Keratinocyte (primary cell): ENCODE measurements around the gene CHST8. TPM values are rescaled to one million over a fixed set of nuclear protein-coding genes. Genes with fewer than 3 reads are reported as not detected.

Experiments used
- DNase-seq: peaks from one replicate; pipeline ENCODE4 v3.0.0-alpha.2; 2011; ENCODE audit warnings: low read depth, missing footprints, low spot score
- FAIRE-seq: peaks from 2 replicates; lab custom pipeline; 2011; peaks lifted over from hg19 to GRCh38; lab: Jason Lieb, UNC
- H2AFZ ChIP-seq: 2 replicates; pipeline ENCODE4 v1.6.0; 2012; ENCODE audit warnings: low read length, control low read depth, inconsistent platforms; ENCODE audit not compliant: control insufficient read depth
- H3K27ac ChIP-seq: 2 replicates; pipeline ENCODE4 v1.5.1; 2011; ENCODE audit warnings: low read length; ENCODE audit not compliant: control insufficient read depth, insufficient read depth
- H3K27me3 ChIP-seq: 3 replicates; pipeline ENCODE4 v1.6.0; 2011; ENCODE audit warnings: low read length; ENCODE audit not compliant: control insufficient read depth, insufficient read depth; ENCODE audit errors: extremely low read depth
- H3K36me3 ChIP-seq, 2 experiments: 2 replicates in 1 of 2; 3 replicates in 1 of 2; pipeline ENCODE4 v1.5.1; 2011; ENCODE audit warnings: low read length in 2 of 2, mild to moderate bottlenecking in 1 of 2; ENCODE audit not compliant: control insufficient read depth in 2 of 2, insufficient read depth in 2 of 2; ENCODE audit errors: extremely low read depth in 1 of 2
- H3K4me1 ChIP-seq: 3 replicates; pipeline ENCODE4 v1.5.1; 2011; ENCODE audit warnings: low read length; ENCODE audit not compliant: control insufficient read depth, insufficient read depth; ENCODE audit errors: extremely low read depth
- H3K4me2 ChIP-seq: 3 replicates; pipeline ENCODE4 v1.6.0; 2011; ENCODE audit warnings: low read depth, low read length; ENCODE audit not compliant: control insufficient read depth, insufficient read depth; ENCODE audit errors: extremely low read depth
- H3K4me3 ChIP-seq, 3 experiments: fragments of 200-600 bp in 1 of 3; sonication (generic) in 1 of 3; 2 replicates in 2 of 3; 3 replicates in 1 of 3; pipeline ENCODE4 v1.5.1; 2011 to 2016; ENCODE audit warnings: low read length in 3 of 3, mild to moderate bottlenecking in 3 of 3, control low read depth in 2 of 3, inconsistent platforms in 1 of 3, low read depth in 1 of 3, mixed read lengths in 1 of 3, mixed run types in 1 of 3, moderate library complexity in 1 of 3; ENCODE audit not compliant: control insufficient read depth in 2 of 3, insufficient read depth in 2 of 3; ENCODE audit errors: extremely low read depth in 1 of 3
- H3K79me2 ChIP-seq: 2 replicates; pipeline ENCODE4 v1.6.0; 2012; ENCODE audit warnings: low read length; ENCODE audit not compliant: control insufficient read depth, insufficient read depth
- H3K9ac ChIP-seq: 3 replicates; pipeline ENCODE4 v1.6.0; 2011; ENCODE audit warnings: low read length; ENCODE audit not compliant: control insufficient read depth, insufficient read depth; ENCODE audit errors: extremely low read depth
- H3K9me1 ChIP-seq: 3 replicates; pipeline ENCODE4 v1.6.0; 2011; ENCODE audit warnings: low read length; ENCODE audit not compliant: control insufficient read depth, insufficient read depth; ENCODE audit errors: extremely low read depth
- H3K9me3 ChIP-seq: 2 replicates; pipeline ENCODE4 v1.5.1; 2012; ENCODE audit warnings: low read depth, low read length; ENCODE audit not compliant: control insufficient read depth
- H4K20me1 ChIP-seq: 3 replicates; pipeline ENCODE4 v1.6.0; 2011; ENCODE audit warnings: low read length; ENCODE audit not compliant: control insufficient read depth, insufficient read depth; ENCODE audit errors: extremely low read depth
- EZH2 ChIP-seq: IDR thresholded peaks from one replicate; pipeline ENCODE4 v1.6.1; 2012; ENCODE audit warnings: inconsistent platforms, mild to moderate bottlenecking, low read length, moderate library complexity
- dilution Hi-C: fragments of 300-500 bp; cut with MboI; formaldehyde crosslinking; loops from one replicate; pipeline ENCODE4 v1.7.0; 2020; ENCODE audit warnings: low sequenced_read_pairs; ENCODE audit not compliant: extremely low pct_ligation_motif_present
- polyA plus RNA-seq, 5 experiments: library from polyadenylated mRNA; depleted of rRNA in 3 of 5; stranded (reverse) in 3 of 5; stranded (forward) in 1 of 5; unstranded in 1 of 5; fragments of >200 nt; gene quantifications; 1 replicate in 1 of 5; 2 replicates in 3 of 5; 3 replicates in 1 of 5; pipeline versions ENCODE4 v1.2.1 to v1.2.3, GENCODE V29; 2011 to 2012; ENCODE audit warnings: missing spikeins in 2 of 5, low read depth in 1 of 5, low replicate concordance in 1 of 5
- TF ChIP-seq, protein P1 (sequence below), 3 experiments: IDR thresholded peaks in 1 of 3; conservative IDR thresholded peaks in 1 of 3; optimal IDR thresholded peaks in 1 of 3; 2 replicates in 2 of 3; 3 replicates in 1 of 3; pipeline versions ENCODE3 to v1.5.1; 2011; ENCODE audit warnings: low read length in 3 of 3, mild to moderate bottlenecking in 3 of 3, moderate library complexity in 2 of 3, control low read depth in 1 of 3, inconsistent platforms in 1 of 3; ENCODE audit not compliant: insufficient read depth in 2 of 3; ENCODE audit errors: extremely low read depth in 1 of 3

CHST8 gene
- polyA plus RNA-seq, 1 donor (not counting 4 experiments of a cell fraction or from before 2014, with no cell fraction given): not detected

DNA sequence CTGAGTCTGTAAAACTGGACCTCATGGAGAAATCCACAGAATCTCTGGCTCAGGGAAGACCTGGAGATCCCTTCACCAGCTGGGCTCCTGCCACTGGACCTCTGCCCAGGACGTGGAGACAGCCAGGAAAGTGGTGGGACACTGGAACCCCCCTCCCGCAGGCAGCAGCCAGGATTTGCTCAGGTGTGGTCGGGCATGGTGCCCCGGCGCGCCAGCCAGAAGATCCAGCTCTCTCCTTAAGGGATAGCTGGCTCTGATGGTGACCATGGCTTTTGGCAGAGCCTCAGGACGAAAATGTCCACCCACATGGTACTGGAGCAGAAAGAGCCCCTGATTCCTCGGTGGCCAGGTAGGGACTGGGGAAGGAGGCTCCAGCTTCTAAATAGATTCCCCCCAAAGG, 148.4 kb downstream of the CHST8 start:
- H3K4me3 ChIP-seq: no peak overlapping the region
- no peaks in the 10 kb centered on the region for H3K9me3 ChIP-seq
- dilution Hi-C loops: no loop called here
- no peaks in the 10 kb centered on the region for H4K20me1 ChIP-seq
- FAIRE-seq: no peak
- H3K36me3 ChIP-seq: no peaks in the 10 kb centered on the region
- no peaks in the 10 kb centered on the region for H3K27me3 ChIP-seq
- no peak overlapping the region for H3K9ac ChIP-seq
- H3K9me1 ChIP-seq: no peaks in the 10 kb centered on the region
- no peak overlapping the region for H3K4me2 ChIP-seq
- H2AFZ ChIP-seq: no peak overlapping the region
- DNase-seq: no peak
- no peaks in the 10 kb centered on the region for H3K4me1 ChIP-seq
- H3K27ac ChIP-seq: no peak overlapping the region
- no peaks in the 10 kb centered on the region for H3K79me2 ChIP-seq
- TF ChIP-seq, protein P1, sequence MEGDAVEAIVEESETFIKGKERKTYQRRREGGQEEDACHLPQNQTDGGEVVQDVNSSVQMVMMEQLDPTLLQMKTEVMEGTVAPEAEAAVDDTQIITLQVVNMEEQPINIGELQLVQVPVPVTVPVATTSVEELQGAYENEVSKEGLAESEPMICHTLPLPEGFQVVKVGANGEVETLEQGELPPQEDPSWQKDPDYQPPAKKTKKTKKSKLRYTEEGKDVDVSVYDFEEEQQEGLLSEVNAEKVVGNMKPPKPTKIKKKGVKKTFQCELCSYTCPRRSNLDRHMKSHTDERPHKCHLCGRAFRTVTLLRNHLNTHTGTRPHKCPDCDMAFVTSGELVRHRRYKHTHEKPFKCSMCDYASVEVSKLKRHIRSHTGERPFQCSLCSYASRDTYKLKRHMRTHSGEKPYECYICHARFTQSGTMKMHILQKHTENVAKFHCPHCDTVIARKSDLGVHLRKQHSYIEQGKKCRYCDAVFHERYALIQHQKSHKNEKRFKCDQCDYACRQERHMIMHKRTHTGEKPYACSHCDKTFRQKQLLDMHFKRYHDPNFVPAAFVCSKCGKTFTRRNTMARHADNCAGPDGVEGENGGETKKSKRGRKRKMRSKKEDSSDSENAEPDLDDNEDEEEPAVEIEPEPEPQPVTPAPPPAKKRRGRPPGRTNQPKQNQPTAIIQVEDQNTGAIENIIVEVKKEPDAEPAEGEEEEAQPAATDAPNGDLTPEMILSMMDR (optimal IDR thresholded peaks at IDR 0.05 in 1 of 3, IDR thresholded peaks at IDR 0.05 in 1 of 3, conservative IDR thresholded peaks at IDR 0.05 in 1 of 3; ENCODE audit: extremely low read depth in 1 of 3, insufficient read depth in 2 of 3, low read length in 3 of 3): no peak
- TF ChIP-seq EZH2: no peak

DNA sequence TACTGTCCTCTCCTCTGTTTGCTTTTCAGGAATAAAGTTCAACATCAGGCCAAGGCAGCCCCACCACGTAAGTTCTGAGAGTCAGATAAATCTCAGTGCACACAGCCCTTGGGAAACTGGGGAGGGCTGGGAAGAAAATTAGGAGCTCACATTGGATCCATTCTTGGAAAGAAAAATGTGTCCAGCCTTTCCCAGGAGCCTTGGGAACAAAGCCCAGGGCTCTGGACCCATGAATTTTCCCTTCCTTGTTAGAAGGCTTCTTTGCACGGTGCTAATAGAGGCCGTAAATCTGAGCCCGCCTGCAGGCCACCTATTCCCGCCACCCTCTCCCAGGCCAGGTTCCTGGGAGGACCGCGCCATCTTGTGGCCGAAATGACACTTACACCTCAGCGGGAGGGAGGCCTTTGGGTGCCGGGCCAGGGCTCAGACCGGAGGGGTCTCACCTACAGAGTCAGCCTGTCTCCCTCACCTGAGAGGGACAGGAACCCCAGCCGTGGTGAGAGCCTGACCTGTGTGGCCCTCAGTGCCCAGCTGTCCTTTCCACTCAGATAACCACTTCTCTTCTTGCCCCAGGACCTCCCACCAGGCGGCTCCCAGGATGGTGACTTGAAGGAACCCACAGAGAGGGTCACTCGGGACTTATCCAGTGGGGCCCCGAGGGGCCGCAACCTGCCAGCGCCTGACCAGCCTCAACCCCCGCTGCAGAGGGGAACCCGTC, 149.8 kb downstream of the CHST8 start:
- no peaks in the 10 kb centered on the region for H3K36me3 ChIP-seq
- no peak overlapping the region for H3K4me2 ChIP-seq
- H3K79me2 ChIP-seq: no peaks in the 10 kb centered on the region
- H3K27me3 ChIP-seq: no peaks in the 10 kb centered on the region
- H4K20me1 ChIP-seq: no peaks in the 10 kb centered on the region
- DNase-seq: no peak
- no peak overlapping the region for H3K4me3 ChIP-seq
- H3K9ac ChIP-seq: no peak overlapping the region
- TF ChIP-seq EZH2: no peak
- TF ChIP-seq, protein P1 (optimal IDR thresholded peaks at IDR 0.05 in 1 of 3, IDR thresholded peaks at IDR 0.05 in 1 of 3, conservative IDR thresholded peaks at IDR 0.05 in 1 of 3; ENCODE audit: extremely low read depth in 1 of 3, insufficient read depth in 2 of 3, low read length in 3 of 3): peak; percentile 81 to 93 (median 92)
- H3K9me3 ChIP-seq: no peaks in the 10 kb centered on the region
- no peaks in the 10 kb centered on the region for H3K9me1 ChIP-seq
- H3K27ac ChIP-seq: no peak overlapping the region
- no peaks in the 10 kb centered on the region for H3K4me1 ChIP-seq
- no peak overlapping the region for H2AFZ ChIP-seq
- FAIRE-seq: no peak
- dilution Hi-C loops: no loop called here
